GM23338 (cell line): ENCODE data around the gene WDR87. TPM values are rescaled to one million over a fixed set of nuclear protein-coding genes. Genes with fewer than 3 reads are reported as not detected.

ENCODE experiments used
- ATAC-seq: fragments of 200-7000 bp; cut with Tn5 transposase; 3 replicates; pipeline ENCODE4 v1.9.1; 2020
- DNase-seq: peaks from one replicate; pipeline ENCODE4 v3.0.0-alpha.2; 2015; ENCODE audit warnings: low spot score
- H2AFZ ChIP-seq: fragments of 200-600 bp; sonication (generic); 2 replicates; pipeline ENCODE4 v1.8.0; 2016; ENCODE audit warnings: antibody characterized with exemption, mild to moderate bottlenecking, moderate library complexity
- H3F3A ChIP-seq: fragments of 200-600 bp; sonication (generic); replicated peaks from 2 replicates; pipeline ENCODE4 v1.8.0; 2017; ENCODE audit warnings: antibody characterized with exemption, mixed run types, low read depth
- H3K27ac ChIP-seq: fragments of 200-600 bp; sonication (generic); 2 replicates; pipeline ENCODE4 v1.6.1; 2016; ENCODE audit warnings: low read depth
- H3K27me3 ChIP-seq: fragments of 200-600 bp; sonication (generic); 2 replicates; pipeline ENCODE4 v1.8.0; 2016; ENCODE audit warnings: mild to moderate bottlenecking, mixed run types, moderate library complexity; ENCODE audit not compliant: insufficient read depth
- H3K36me3 ChIP-seq: fragments of 200-600 bp; sonication (generic); 2 replicates; pipeline ENCODE4 v1.8.0; 2016; ENCODE audit warnings: mild to moderate bottlenecking; ENCODE audit not compliant: insufficient read depth
- H3K4me1 ChIP-seq: fragments of 200-600 bp; sonication (generic); 2 replicates; pipeline ENCODE4 v1.8.0; 2016; ENCODE audit warnings: mild to moderate bottlenecking, moderate library complexity; ENCODE audit not compliant: insufficient read depth
- H3K4me2 ChIP-seq: fragments of 200-600 bp; sonication (generic); 2 replicates; pipeline ENCODE4 v1.7.1; 2017; ENCODE audit warnings: mixed run types
- H3K4me3 ChIP-seq: fragments of 200-600 bp; sonication (generic); 2 replicates; pipeline ENCODE4 v1.6.1; 2016; ENCODE audit warnings: mixed run types
- H3K79me2 ChIP-seq: fragments of 200-600 bp; sonication (generic); replicated peaks from 2 replicates; pipeline ENCODE4 v1.8.0; 2017; ENCODE audit warnings: mild to moderate bottlenecking; ENCODE audit not compliant: insufficient read depth
- H3K9me2 ChIP-seq: fragments of 200-600 bp; sonication (generic); 2 replicates; pipeline ENCODE4 v1.8.0; 2017; ENCODE audit not compliant: insufficient read depth
- H4K20me1 ChIP-seq: fragments of 200-600 bp; sonication (generic); replicated peaks from 2 replicates; pipeline ENCODE4 v1.8.0; 2017; ENCODE audit warnings: mild to moderate bottlenecking; ENCODE audit not compliant: insufficient read depth
- H3K27ac Mint-ChIP-seq: 2 replicates; pipeline ENCODE4 v1.8.0; 2020; ENCODE audit warnings: inconsistent platforms, mild to moderate bottlenecking, moderate library complexity, mixed read lengths
- H3K27me3 Mint-ChIP-seq: 3 replicates; pipeline ENCODE4 v1.8.0; 2022; ENCODE audit warnings: low read depth, mild to moderate bottlenecking, moderate library complexity, mixed read lengths, inconsistent platforms; ENCODE audit not compliant: insufficient read depth, poor library complexity
- H3K36me3 Mint-ChIP-seq: 3 replicates; pipeline ENCODE4 v1.8.0; 2021; ENCODE audit warnings: low read depth, mild to moderate bottlenecking, inconsistent platforms, moderate library complexity, mixed read lengths
- H3K4me1 Mint-ChIP-seq: 3 replicates; pipeline ENCODE4 v1.8.0; 2020; ENCODE audit warnings: mild to moderate bottlenecking, inconsistent platforms, mixed read lengths
- H3K4me3 Mint-ChIP-seq: 3 replicates; pipeline ENCODE4 v1.8.0; 2021; ENCODE audit warnings: moderate library complexity, mild to moderate bottlenecking, inconsistent platforms, mixed read lengths
- H3K9me3 Mint-ChIP-seq: 3 replicates; pipeline ENCODE4 v1.8.0; 2020; ENCODE audit warnings: moderate library complexity, mild to moderate bottlenecking, inconsistent platforms, mixed read lengths
- CREB1 ChIP-seq: fragments of 250-450 bp; sonication (Bioruptor Pico); IDR thresholded peaks from 2 replicates; pipeline ENCODE4 v1.5.0; 2020; ENCODE audit warnings: low read depth, mild to moderate bottlenecking, moderate library complexity
- CTCF ChIP-seq, 2 experiments: fragments of 200-600 bp in 1 of 2; sonication (generic) in 1 of 2; conservative IDR thresholded peaks; 2 replicates each; pipeline versions ENCODE4 v1.5.1 to v1.6.1; 2016 to 2017; ENCODE audit warnings: antibody characterized with exemption in 2 of 2, low read depth in 2 of 2, mild to moderate bottlenecking in 2 of 2, moderate library complexity in 1 of 2
- EZH2 ChIP-seq: fragments of 200-600 bp; sonication (generic); IDR thresholded peaks from one replicate; pipeline ENCODE4 v1.8.0; 2017; ENCODE audit warnings: antibody characterized with exemption, mild to moderate bottlenecking, low read depth; ENCODE audit not compliant: unreplicated experiment
- EZH2phosphoT487 ChIP-seq: fragments of 200-600 bp; sonication (generic); IDR thresholded peaks from one replicate; pipeline ENCODE4 v1.8.1; 2018; ENCODE audit warnings: antibody characterized with exemption; ENCODE audit not compliant: unreplicated experiment
- JUNB ChIP-seq: IDR thresholded peaks from one replicate; pipeline ENCODE4 v1.6.1; 2016; ENCODE audit warnings: antibody characterized with exemption; ENCODE audit not compliant: unreplicated experiment
- NANOG ChIP-seq: IDR thresholded peaks from 2 replicates; pipeline ENCODE4 v1.6.1; 2016; ENCODE audit warnings: antibody characterized with exemption, borderline replicate concordance
- POLR2AphosphoS5 ChIP-seq: IDR thresholded peaks from 2 replicates; pipeline ENCODE4 v1.6.1; 2016; ENCODE audit warnings: antibody characterized with exemption, low read depth
- REST ChIP-seq: IDR thresholded peaks from one replicate; pipeline ENCODE4 v1.6.1; 2018; ENCODE audit warnings: antibody characterized with exemption; ENCODE audit not compliant: unreplicated experiment
- STAT1 ChIP-seq: IDR thresholded peaks from one replicate; pipeline ENCODE4 v1.6.1; 2016; ENCODE audit warnings: antibody characterized with exemption; ENCODE audit not compliant: unreplicated experiment
- ZNF114 ChIP-seq: fragments of 250-450 bp; sonication (Bioruptor Pico); IDR thresholded peaks from 2 replicates; pipeline ENCODE4 v1.5.0; 2020; ENCODE audit warnings: mild to moderate bottlenecking, moderate library complexity
- ZNF331 ChIP-seq: fragments of 250-450 bp; sonication (Bioruptor Pico); IDR thresholded peaks from 2 replicates; pipeline ENCODE4 v1.5.0; 2020; ENCODE audit warnings: low read depth, mild to moderate bottlenecking, moderate library complexity
- ZNF462 ChIP-seq: fragments of 250-450 bp; sonication (Bioruptor Pico); IDR thresholded peaks from 2 replicates; pipeline ENCODE4 v1.5.0; 2020; ENCODE audit warnings: mild to moderate bottlenecking, moderate library complexity
- polyA plus RNA-seq: library from polyadenylated mRNA; unstranded; fragments of >200 nt; fragmentation: Nextera tagmentation; extraction: Ambion mirVana; gene quantifications from 2 replicates; pipeline ENCODE4 v1.2.1, GENCODE V29; 2016
- total RNA-seq: library from RNA; depleted of rRNA; stranded (reverse); fragments of >200 nt; shearing (Covaris generic); gene quantifications from 2 replicates; pipeline ENCODE4 v1.2.3, GENCODE V29; 2014

Gene WDR87
- total and polyA plus RNA-seq, 2 experiments from 2014 or later = 0.02 TPM; not detected in 1

GRCh38 chr19:37877147-37877546 is 29.2 kb downstream of the WDR87 start (continued):
- no peak for TF ChIP-seq CTCF (conservative IDR thresholded peaks at IDR 0.05; ENCODE audit: low read depth in 2 of 2)

GRCh38 chr19:37876032-37876431 is 30.4 kb downstream of the WDR87 start:
- Histone ChIP-seq H3K4me2 (no peak overlapping the region), H2AFZ (no peak overlapping the region), H3K36me3 (no peaks in the 10 kb centered on the region), H3K27me3 (no peaks in the 10 kb centered on the region), H3K79me2 (no peaks in the 10 kb centered on the region), H3K27ac (no peak overlapping the region), H3K9me2 (no peaks in the 10 kb centered on the region), H4K20me1 (no peaks in the 10 kb centered on the region), H3K4me1 (no peaks in the 10 kb centered on the region; the same call in 1 of the 2 replicates), H3K4me3 (no peak overlapping the region), H3F3A (no peaks in the 10 kb centered on the region)
- Mint-ChIP-seq H3K36me3 (peaks cover 10% of the 10 kb centered on the region; the same call in 2 of the 3 replicates), H3K4me1 (peaks cover 7% of the 10 kb centered on the region), H3K27ac (no peak overlapping the region), H3K9me3 (peaks cover 27% of the 10 kb centered on the region), H3K4me3 (no peak overlapping the region), H3K27me3 (peaks cover 2% of the 10 kb centered on the region)
- DNase-seq (peak; percentile 2), ATAC-seq (no peak)
- no peak for TF ChIP-seq JUNB
- no peak for TF ChIP-seq EZH2
- no peak for TF ChIP-seq POLR2AphosphoS5
- TF ChIP-seq ZNF331 (CRISPR knock-in tag) = no peak
- TF ChIP-seq EZH2phosphoT487 = no peak
- TF ChIP-seq NANOG = no peak
- no peak for TF ChIP-seq CREB1
- TF ChIP-seq CTCF (conservative IDR thresholded peaks at IDR 0.05; ENCODE audit: low read depth in 2 of 2) = no peak
- no peak for TF ChIP-seq REST
- no peak for TF ChIP-seq ZNF462 (CRISPR knock-in tag)
- no peak for TF ChIP-seq STAT1
- no peak for TF ChIP-seq ZNF114 (CRISPR knock-in tag)
